HCT116 (cell line): ENCODE data around the gene METRN. TPM values are rescaled to one million over a fixed set of nuclear protein-coding genes. Genes with fewer than 3 reads are reported as not detected.

ENCODE experiments used
- ATAC-seq: fragments of 200-7000 bp; cut with Tn5 transposase; 2 replicates; pipeline ENCODE4 v1.9.1; 2020; ENCODE audit warnings: mild to moderate bottlenecking, moderate library complexity
- BruUV-seq: library from RNA; stranded (reverse); fragments of 400-500 nt; replicated peaks from 2 replicates; lab custom pipeline; 2021; lab: Mats Ljungman, UMichigan
- CTCF ChIA-PET: fragments of 300-600 bp; sonication (Branson Sonifier 250); formaldehyde crosslinking; loops from one replicate; lab custom pipeline; 2021; ENCODE audit warnings: antibody characterized with exemption; lab: Charles Lee
- POLR2A ChIA-PET: fragments of 300-600, 350-600 bp; sonication (Branson Sonifier 250); formaldehyde crosslinking; loops from one replicate; lab custom pipeline; 2021; ENCODE audit warnings: antibody characterized with exemption; lab: Charles Lee
- RAD21 ChIA-PET, 2 experiments: fragments of 300-600 bp; sonication (Branson Sonifier 250); formaldehyde crosslinking; loops; one replicate each; lab custom pipeline; 2023; ENCODE audit warnings: low total read pairs in 2 of 2; ENCODE audit not compliant: uncharacterized antibody in 2 of 2, unreplicated experiment in 2 of 2, low non-redundant PET in 1 of 2; lab: Charles Lee
- DNase-seq: peaks from one replicate; pipeline ENCODE4 v3.0.0-alpha.2; 2010; ENCODE audit warnings: low read depth, low spot score
- H2AFZ ChIP-seq: fragments of 200-600 bp; shearing (Covaris generic), sonication (generic); 2 replicates; pipeline ENCODE4 v1.6.1; 2017; ENCODE audit warnings: low read depth, mixed run types, mixed read lengths, antibody characterized with exemption, low read length; ENCODE audit not compliant: poor library complexity, severe bottlenecking
- H3K27ac ChIP-seq: 2 replicates; pipeline ENCODE4 v1.5.1; 2012; ENCODE audit warnings: low read depth, low read length
- H3K27me3 ChIP-seq: fragments of 200-600 bp; sonication (generic); 2 replicates; pipeline ENCODE4 v1.6.1; 2016; ENCODE audit warnings: mixed run types, low read length, mixed read lengths; ENCODE audit not compliant: insufficient read depth
- H3K36me3 ChIP-seq, 2 experiments: fragments of 200-500 bp in 1 of 2; fragments of 200-600 bp in 1 of 2; sonication (Bioruptor generic) in 1 of 2; sonication (generic) in 1 of 2; 2 replicates each; pipeline versions ENCODE4 v1.5.1 to v1.6.1; 2014 to 2016; ENCODE audit warnings: low read length in 2 of 2, inconsistent platforms in 1 of 2, mixed read lengths in 1 of 2, mixed run types in 1 of 2; ENCODE audit not compliant: insufficient read depth in 2 of 2, control insufficient read depth in 1 of 2
- H3K4me1 ChIP-seq, 2 experiments: fragments of 200-600 bp in 1 of 2; sonication (generic) in 1 of 2; 2 replicates each; pipeline versions ENCODE4 v1.5.1 to v1.6.1; 2012 to 2017; ENCODE audit warnings: low read length in 2 of 2, inconsistent platforms in 1 of 2, mild to moderate bottlenecking in 1 of 2, mixed read lengths in 1 of 2, mixed run types in 1 of 2, moderate library complexity in 1 of 2; ENCODE audit not compliant: insufficient read depth in 2 of 2, control insufficient read depth in 1 of 2
- H3K4me2 ChIP-seq: fragments of 200-600 bp; sonication (generic); 2 replicates; pipeline ENCODE4 v1.6.1; 2017; ENCODE audit warnings: mixed run types, low read length, mixed read lengths
- H3K4me3 ChIP-seq, 2 experiments: fragments of 200-600 bp in 1 of 2; sonication (generic) in 1 of 2; replicated peaks in 1 of 2; 2 replicates each; pipeline ENCODE4 v1.5.1; 2011 to 2016; ENCODE audit warnings: low read length in 2 of 2, control low read depth in 1 of 2, low read depth in 1 of 2, mild to moderate bottlenecking in 1 of 2, mixed read lengths in 1 of 2, mixed run types in 1 of 2
- H3K79me2 ChIP-seq: fragments of 200-600 bp; sonication (generic); 2 replicates; pipeline ENCODE4 v1.6.1; 2017; ENCODE audit warnings: mild to moderate bottlenecking, mixed run types, low read length, moderate library complexity, mixed read lengths; ENCODE audit not compliant: insufficient read depth
- H3K9ac ChIP-seq: fragments of 200-600 bp; sonication (generic); 2 replicates; pipeline ENCODE4 v1.6.1; 2016; ENCODE audit warnings: low read length, mixed read lengths
- H3K9me2 ChIP-seq: fragments of 200-600 bp; sonication (generic), shearing (Covaris generic); 2 replicates; pipeline ENCODE4 v1.6.1; 2017; ENCODE audit warnings: mixed run types, mild to moderate bottlenecking, moderate library complexity; ENCODE audit not compliant: insufficient read depth
- H3K9me3 ChIP-seq, 2 experiments: fragments of 200-500 bp in 1 of 2; fragments of 200-600 bp in 1 of 2; sonication (Bioruptor generic) in 1 of 2; sonication (generic) in 1 of 2; 2 replicates each; pipeline ENCODE4 v1.6.1; 2014 to 2017; ENCODE audit warnings: low read length in 2 of 2, mixed read lengths in 2 of 2, inconsistent platforms in 1 of 2, low read depth in 1 of 2, mild to moderate bottlenecking in 1 of 2, mixed run types in 1 of 2, moderate library complexity in 1 of 2; ENCODE audit not compliant: control insufficient read depth in 1 of 2, insufficient read depth in 1 of 2
- H4K20me1 ChIP-seq: fragments of 200-600 bp; sonication (generic), shearing (Covaris generic); 2 replicates; pipeline ENCODE4 v1.6.1; 2017; ENCODE audit warnings: mixed run types, mild to moderate bottlenecking, moderate library complexity; ENCODE audit not compliant: insufficient read depth
- CBX3 ChIP-seq: IDR thresholded peaks from 2 replicates; pipeline ENCODE4 v1.6.1; 2012; ENCODE audit warnings: low read depth
- CEBPB ChIP-seq: IDR thresholded peaks from 2 replicates; pipeline ENCODE4 v1.6.1; 2012; ENCODE audit warnings: low read depth
- ELF1 ChIP-seq: IDR thresholded peaks from 2 replicates; pipeline ENCODE4 v1.6.1; 2012; ENCODE audit warnings: low read depth, borderline replicate concordance
- FOSL1 ChIP-seq: IDR thresholded peaks from 2 replicates; pipeline ENCODE4 v1.6.1; 2012; ENCODE audit warnings: low read depth
- JUND ChIP-seq: IDR thresholded peaks from 2 replicates; pipeline ENCODE4 v1.6.1; 2012
- POLR2A ChIP-seq: IDR thresholded peaks from 2 replicates; pipeline ENCODE4 v1.7.0; 2011; ENCODE audit warnings: borderline replicate concordance; ENCODE audit not compliant: insufficient read depth, insufficient read length; ENCODE audit errors: extremely low read depth
- SRF ChIP-seq: IDR thresholded peaks from 2 replicates; pipeline ENCODE4 v1.6.1; 2012; ENCODE audit warnings: low read depth
- TCF7L2 ChIP-seq: IDR thresholded peaks from 2 replicates; pipeline ENCODE4 v1.7.0; 2011; ENCODE audit warnings: borderline replicate concordance, inconsistent platforms; ENCODE audit not compliant: insufficient read depth, insufficient read length; ENCODE audit errors: extremely low read depth
- ZNF274 ChIP-seq: fragments of 200-500 bp; sonication (Bioruptor generic); IDR thresholded peaks from 2 replicates; pipeline ENCODE4 v1.6.1; 2014; ENCODE audit warnings: mild to moderate bottlenecking, low read depth, low read length, inconsistent platforms
- intact Hi-C: fragments of 100-400 bp; cut with micrococcal nuclease; formaldehyde crosslinking; loops from 2 replicates; pipeline ENCODE4 v1.10.0; 2022
- total RNA-seq: library from RNA; stranded (reverse); gene quantifications from one replicate; pipeline ENCODE4 v1.2.1, GENCODE V29; 2021; ENCODE audit not compliant: unreplicated experiment
- TF ChIP-seq, protein P1 (sequence below): IDR thresholded peaks from 2 replicates; pipeline ENCODE4 v1.6.1; 2011; ENCODE audit warnings: mild to moderate bottlenecking, low read length, moderate library complexity; ENCODE audit not compliant: insufficient replicate concordance; ENCODE audit errors: extremely low read depth
- TF ChIP-seq, protein P2 (sequence below): IDR thresholded peaks from 2 replicates; pipeline ENCODE4 v1.6.1; 2012
- TF ChIP-seq, protein P3 (sequence below): IDR thresholded peaks from 2 replicates; pipeline ENCODE4 v1.6.1; 2012; ENCODE audit warnings: low read depth

METRN gene
- total RNA-seq, 1 experiment from 2014 or later, result 193 TPM

DNA sequence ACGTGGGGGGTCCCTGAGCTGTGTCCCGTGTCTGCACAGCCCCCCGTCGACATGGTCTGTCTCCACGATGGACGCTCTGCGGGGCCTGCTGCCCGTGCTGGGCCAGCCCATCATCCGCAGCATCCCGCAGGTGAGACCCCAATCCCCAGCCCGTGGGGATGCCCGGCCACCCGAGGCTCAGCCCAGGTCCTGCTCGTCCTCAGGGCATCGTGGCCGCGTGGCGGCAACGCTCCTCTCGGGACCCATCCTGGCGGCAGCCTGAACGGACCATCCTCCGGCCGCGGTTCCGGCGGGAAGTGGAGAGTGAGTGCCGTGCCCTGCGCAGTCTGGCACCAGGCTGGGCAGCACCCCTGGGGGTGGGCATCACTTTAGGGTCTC is 50.6 kb downstream of the METRN start:
- no TSS peak for BruUV-seq
- Histone ChIP-seq H3K36me3 (peaks cover 7 to 11% of the 10 kb centered on the region in 2 experiments; a peak in 3 of 4 replicates), H3K79me2 (peaks cover 26% of the 10 kb centered on the region), H4K20me1 (no peaks in the 10 kb centered on the region), H3K4me1 (peaks cover 17 to 31% of the 10 kb centered on the region in 2 experiments), H3K4me2 (no peak overlapping the region), H2AFZ (no peak overlapping the region), H3K9me3 (no peaks in the 10 kb centered on the region), H3K9me2 (no peaks in the 10 kb centered on the region), H3K27ac (no peak overlapping the region), H3K4me3 (no peak overlapping the region), H3K9ac (no peak overlapping the region), H3K27me3 (no peaks in the 10 kb centered on the region)
- ChIA-PET RAD21 (no interaction called here), POLR2A (no interaction called here), CTCF (no interaction called here)
- no peak for ATAC-seq
- no peak for DNase-seq
- intact Hi-C loops, result no loop called here
- no peak for TF ChIP-seq POLR2A
- TF ChIP-seq CBX3, result no peak
- no peak for TF ChIP-seq CEBPB
- TF ChIP-seq TCF7L2, result no peak

DNA sequence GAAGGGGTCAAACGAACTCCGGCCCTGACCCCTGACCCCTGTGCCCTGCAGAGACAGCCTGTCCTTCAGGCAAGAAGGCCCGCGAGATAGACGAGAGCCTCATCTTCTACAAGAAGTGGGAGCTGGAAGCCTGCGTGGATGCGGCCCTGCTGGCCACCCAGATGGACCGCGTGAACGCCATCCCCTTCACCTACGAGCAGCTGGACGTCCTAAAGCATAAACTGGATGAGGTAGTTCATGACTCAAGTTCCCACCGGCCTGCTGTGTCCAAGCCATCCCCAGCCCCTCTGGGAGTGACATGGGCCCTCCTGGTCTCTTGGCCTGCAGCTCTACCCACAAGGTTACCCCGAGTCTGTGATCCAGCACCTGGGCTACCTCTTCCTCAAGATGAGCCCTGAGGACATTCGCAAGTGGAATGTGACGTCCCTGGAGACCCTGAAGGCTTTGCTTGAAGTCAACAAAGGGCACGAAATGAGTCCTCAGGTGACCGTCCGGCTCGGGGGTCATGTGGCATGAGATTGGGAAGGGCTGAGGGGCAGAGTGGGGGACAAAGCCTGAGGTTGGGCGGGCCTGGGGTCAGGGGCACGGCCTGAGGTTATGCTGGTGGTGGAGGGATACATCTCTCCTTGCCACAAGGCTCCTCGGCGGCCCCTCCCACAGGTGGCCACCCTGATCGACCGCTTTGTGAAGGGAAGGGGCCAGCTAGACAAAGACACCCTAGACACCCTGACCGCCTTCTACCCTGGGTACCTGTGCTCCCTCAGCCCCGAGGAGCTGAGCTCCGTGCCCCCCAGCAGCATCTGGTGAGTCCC is 51.3 kb downstream of the METRN start:
- Histone ChIP-seq H3K79me2 (peaks cover 23% of the 10 kb centered on the region), H3K4me1 (peaks cover 15 to 23% of the 10 kb centered on the region in 2 experiments), H3K4me2 (no peak overlapping the region), H3K4me3 (no peak overlapping the region), H3K27ac (no peak overlapping the region; the same call in 1 of the 2 replicates), H2AFZ (no peak overlapping the region), H3K9ac (no peak overlapping the region), H3K36me3 (peaks cover 7 to 11% of the 10 kb centered on the region in 2 experiments; a peak in 3 of 4 replicates), H4K20me1 (no peaks in the 10 kb centered on the region), H3K9me2 (no peaks in the 10 kb centered on the region), H3K9me3 (no peaks in the 10 kb centered on the region), H3K27me3 (no peaks in the 10 kb centered on the region)
- ATAC-seq, result no peak
- RAD21 ChIA-PET, result no interaction called here
- POLR2A ChIA-PET, result no interaction called here
- DNase-seq, result no peak
- intact Hi-C loops, result no loop called here
- CTCF ChIA-PET, result no interaction called here
- no TSS peak for BruUV-seq
- TF ChIP-seq TCF7L2 (no peak), JUND (no peak), CEBPB (no peak), SRF (no peak), ZNF274 (no peak), FOSL1 (no peak), ELF1 (no peak)
- TF ChIP-seq, protein P1, sequence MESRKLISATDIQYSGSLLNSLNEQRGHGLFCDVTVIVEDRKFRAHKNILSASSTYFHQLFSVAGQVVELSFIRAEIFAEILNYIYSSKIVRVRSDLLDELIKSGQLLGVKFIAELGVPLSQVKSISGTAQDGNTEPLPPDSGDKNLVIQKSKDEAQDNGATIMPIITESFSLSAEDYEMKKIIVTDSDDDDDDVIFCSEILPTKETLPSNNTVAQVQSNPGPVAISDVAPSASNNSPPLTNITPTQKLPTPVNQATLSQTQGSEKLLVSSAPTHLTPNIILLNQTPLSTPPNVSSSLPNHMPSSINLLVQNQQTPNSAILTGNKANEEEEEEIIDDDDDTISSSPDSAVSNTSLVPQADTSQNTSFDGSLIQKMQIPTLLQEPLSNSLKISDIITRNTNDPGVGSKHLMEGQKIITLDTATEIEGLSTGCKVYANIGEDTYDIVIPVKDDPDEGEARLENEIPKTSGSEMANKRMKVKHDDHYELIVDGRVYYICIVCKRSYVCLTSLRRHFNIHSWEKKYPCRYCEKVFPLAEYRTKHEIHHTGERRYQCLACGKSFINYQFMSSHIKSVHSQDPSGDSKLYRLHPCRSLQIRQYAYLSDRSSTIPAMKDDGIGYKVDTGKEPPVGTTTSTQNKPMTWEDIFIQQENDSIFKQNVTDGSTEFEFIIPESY, result no peak
- TF ChIP-seq, protein P2, sequence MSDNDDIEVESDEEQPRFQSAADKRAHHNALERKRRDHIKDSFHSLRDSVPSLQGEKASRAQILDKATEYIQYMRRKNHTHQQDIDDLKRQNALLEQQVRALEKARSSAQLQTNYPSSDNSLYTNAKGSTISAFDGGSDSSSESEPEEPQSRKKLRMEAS, result no peak
- TF ChIP-seq, protein P3, sequence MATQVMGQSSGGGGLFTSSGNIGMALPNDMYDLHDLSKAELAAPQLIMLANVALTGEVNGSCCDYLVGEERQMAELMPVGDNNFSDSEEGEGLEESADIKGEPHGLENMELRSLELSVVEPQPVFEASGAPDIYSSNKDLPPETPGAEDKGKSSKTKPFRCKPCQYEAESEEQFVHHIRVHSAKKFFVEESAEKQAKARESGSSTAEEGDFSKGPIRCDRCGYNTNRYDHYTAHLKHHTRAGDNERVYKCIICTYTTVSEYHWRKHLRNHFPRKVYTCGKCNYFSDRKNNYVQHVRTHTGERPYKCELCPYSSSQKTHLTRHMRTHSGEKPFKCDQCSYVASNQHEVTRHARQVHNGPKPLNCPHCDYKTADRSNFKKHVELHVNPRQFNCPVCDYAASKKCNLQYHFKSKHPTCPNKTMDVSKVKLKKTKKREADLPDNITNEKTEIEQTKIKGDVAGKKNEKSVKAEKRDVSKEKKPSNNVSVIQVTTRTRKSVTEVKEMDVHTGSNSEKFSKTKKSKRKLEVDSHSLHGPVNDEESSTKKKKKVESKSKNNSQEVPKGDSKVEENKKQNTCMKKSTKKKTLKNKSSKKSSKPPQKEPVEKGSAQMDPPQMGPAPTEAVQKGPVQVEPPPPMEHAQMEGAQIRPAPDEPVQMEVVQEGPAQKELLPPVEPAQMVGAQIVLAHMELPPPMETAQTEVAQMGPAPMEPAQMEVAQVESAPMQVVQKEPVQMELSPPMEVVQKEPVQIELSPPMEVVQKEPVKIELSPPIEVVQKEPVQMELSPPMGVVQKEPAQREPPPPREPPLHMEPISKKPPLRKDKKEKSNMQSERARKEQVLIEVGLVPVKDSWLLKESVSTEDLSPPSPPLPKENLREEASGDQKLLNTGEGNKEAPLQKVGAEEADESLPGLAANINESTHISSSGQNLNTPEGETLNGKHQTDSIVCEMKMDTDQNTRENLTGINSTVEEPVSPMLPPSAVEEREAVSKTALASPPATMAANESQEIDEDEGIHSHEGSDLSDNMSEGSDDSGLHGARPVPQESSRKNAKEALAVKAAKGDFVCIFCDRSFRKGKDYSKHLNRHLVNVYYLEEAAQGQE, result no peak
